Mesodermal cell (in vitro differentiated cells): ENCODE data around the gene CUL9.

Source experiments
- H3K27ac ChIP-seq: 2 replicates; pipeline ENCODE4 v1.7.0; 2013; ENCODE audit warnings: mild to moderate bottlenecking, low read depth, low read length, moderate library complexity; ENCODE audit not compliant: severe bottlenecking
- H3K36me3 ChIP-seq: 2 replicates; pipeline ENCODE4 v1.7.1; 2013; ENCODE audit warnings: mild to moderate bottlenecking, low read length, moderate library complexity; ENCODE audit not compliant: control insufficient read depth, insufficient read depth
- H3K4me1 ChIP-seq: one replicate; pipeline ENCODE4 v1.7.1; 2013; ENCODE audit warnings: mild to moderate bottlenecking, low read length; ENCODE audit not compliant: insufficient read depth, control insufficient read depth, poor library complexity, severe bottlenecking
- H3K4me3 ChIP-seq: 2 replicates; pipeline ENCODE4 v1.7.0; 2013; ENCODE audit warnings: low read length, control low read depth, mild to moderate bottlenecking; ENCODE audit not compliant: insufficient read depth, poor library complexity, severe bottlenecking; ENCODE audit errors: extremely low read depth
- H3K9me3 ChIP-seq: 2 replicates; pipeline ENCODE4 v1.7.1; 2013; ENCODE audit warnings: mild to moderate bottlenecking, low read length, moderate library complexity; ENCODE audit not compliant: control insufficient read depth
- WGBS, 2 experiments: methylation state at CpG; one replicate each; pipeline ENCODE4 v1.1.5; 2013; ENCODE audit warnings: missing lambda C conversion rate in 2 of 2; ENCODE audit not compliant: insufficient coverage in 2 of 2; 5-methylcytosine and 5-hydroxymethylcytosine counted together

CUL9 gene

GRCh38 chr6:43184268-43184985 is 2.4 kb downstream of the CUL9 start:
- Histone ChIP-seq H3K36me3 (peaks cover 42% of the 10 kb centered on the region), H3K9me3 (no peaks in the 10 kb centered on the region), H3K27ac (no peak overlapping the region), H3K4me3 (no peak overlapping the region), H3K4me1 (peaks cover 9% of the 10 kb centered on the region)
- WGBS, 2 experiments = 94 to 96% methylated on average over 18 to 21 of the region's 21 CpGs

- no peaks in the 10 kb centered on the region for H3K9me3 ChIP-seq
- H3K4me1 ChIP-seq = peaks cover 9% of the 10 kb centered on the region
- 91 to 93% methylated on average over 5 of the region's 5 CpGs for WGBS, 2 experiments
- H3K4me3 ChIP-seq = no peak overlapping the region
- H3K27ac ChIP-seq = no peak overlapping the region
- H3K36me3 ChIP-seq = peaks cover 41% of the 10 kb centered on the region
These were observed 3.5 kb downstream of the CUL9 start for GRCh38 chr6:43185391-43185985.

- Histone ChIP-seq H3K27ac (no peak overlapping the region), H3K9me3 (no peaks in the 10 kb centered on the region), H3K36me3 (peaks cover 39% of the 10 kb centered on the region), H3K4me3 (no peak overlapping the region), H3K4me1 (peaks cover 6% of the 10 kb centered on the region)
- WGBS, 2 experiments = 98% methylated on average over 10 to 12 of the region's 14 CpGs
These were observed 4.0 kb downstream of the CUL9 start for GRCh38 chr6:43186019-43186418.

GRCh38 chr6:43186706-43187105 is 4.7 kb downstream of the CUL9 start:
- Histone ChIP-seq H3K36me3 (peaks cover 39% of the 10 kb centered on the region), H3K4me3 (no peak overlapping the region), H3K27ac (no peak overlapping the region), H3K9me3 (no peaks in the 10 kb centered on the region), H3K4me1 (peaks cover under 1% of the 10 kb centered on the region)
- WGBS, 2 experiments = 93 to 97% methylated on average over 3 to 4 of the region's 4 CpGs

GRCh38 chr6:43187821-43188220 is 5.8 kb downstream of the CUL9 start:
- Histone ChIP-seq H3K9me3 (no peaks in the 10 kb centered on the region), H3K4me1 (no peaks in the 10 kb centered on the region), H3K27ac (no peak overlapping the region), H3K4me3 (no peak overlapping the region), H3K36me3 (peaks cover 44% of the 10 kb centered on the region)
- WGBS, 2 experiments = 95 to 97% methylated on average over 5 of the region's 7 CpGs

GRCh38 chr6:43188426-43188825 is 6.4 kb downstream of the CUL9 start:
- WGBS, 2 experiments = 87 to 89% methylated on average over 6 to 10 of the region's 10 CpGs
- Histone ChIP-seq H3K27ac (no peak overlapping the region), H3K9me3 (no peaks in the 10 kb centered on the region), H3K4me1 (no peaks in the 10 kb centered on the region), H3K36me3 (peaks cover 45% of the 10 kb centered on the region), H3K4me3 (no peak overlapping the region)

GRCh38 chr6:43189776-43190304 is 7.8 kb downstream of the CUL9 start:
- Histone ChIP-seq H3K4me1 (no peaks in the 10 kb centered on the region), H3K9me3 (no peaks in the 10 kb centered on the region), H3K4me3 (no peak overlapping the region), H3K36me3 (peaks cover 51% of the 10 kb centered on the region), H3K27ac (no peak overlapping the region)
- WGBS, 2 experiments = 100% methylated on average over 1 to 2 of the region's 6 CpGs

GRCh38 chr6:43192911-43193310 is 10.9 kb downstream of the CUL9 start:
- Histone ChIP-seq H3K4me1 (no peaks in the 10 kb centered on the region), H3K36me3 (peaks cover 55% of the 10 kb centered on the region), H3K4me3 (no peak overlapping the region), H3K27ac (no peak overlapping the region), H3K9me3 (no peaks in the 10 kb centered on the region)
- 96 to 97% methylated on average over 9 of the region's 9 CpGs for WGBS, 2 experiments

- H3K9me3 ChIP-seq = no peaks in the 10 kb centered on the region
- WGBS, 2 experiments = 83 to 85% methylated on average over 3 to 4 of the region's 5 CpGs
- peaks cover 52% of the 10 kb centered on the region for H3K36me3 ChIP-seq
- no peaks in the 10 kb centered on the region for H3K4me1 ChIP-seq
- H3K27ac ChIP-seq = no peak overlapping the region
- no peak overlapping the region for H3K4me3 ChIP-seq
These were observed 11.9 kb downstream of the CUL9 start for GRCh38 chr6:43193929-43194328.

GRCh38 chr6:43196337-43196736 is 14.3 kb downstream of the CUL9 start:
- H3K4me3 ChIP-seq = no peak overlapping the region

GRCh38 chr6:43199912-43200311 is 17.9 kb downstream of the CUL9 start:
- no peaks in the 10 kb centered on the region for H3K9me3 ChIP-seq
- no peak overlapping the region for H3K27ac ChIP-seq
- 94 to 100% methylated on average over 4 to 5 of the region's 6 CpGs for WGBS, 2 experiments
- no peaks in the 10 kb centered on the region for H3K4me1 ChIP-seq
- no peak overlapping the region for H3K4me3 ChIP-seq
- H3K36me3 ChIP-seq = peaks cover 32% of the 10 kb centered on the region

More at GRCh38 chr6:43196337-43196736, 14.3 kb downstream of the CUL9 start:
- no peaks in the 10 kb centered on the region for H3K9me3 ChIP-seq
- peaks cover 44% of the 10 kb centered on the region for H3K36me3 ChIP-seq
- H3K27ac ChIP-seq = no peak overlapping the region
- 81 to 89% methylated on average over 2 to 5 of the region's 5 CpGs for WGBS, 2 experiments
- H3K4me1 ChIP-seq = no peaks in the 10 kb centered on the region
